GM21381 (cell line): ENCODE results near the gene KRT79.
"Not testable (repeated sequence)": the region's sequence is repeated elsewhere in the genome, so short reads cannot be mapped to it uniquely, and the experiment has no call there.

ENCODE experiments used
- ATAC-seq: cut with Tn5 transposase; IDR thresholded peaks from one replicate; pipeline ENCODE4 v1.9.1; 2021; ENCODE audit warnings: mild to moderate bottlenecking, moderate library complexity; ENCODE audit not compliant: unreplicated experiment

The KRT79 gene

GRCh38 chr12:52861511-52861910 lies 27.4 kb upstream of the KRT79 start:
- ATAC-seq, result no peak

GRCh38 chr12:52860102-52860823 lies 26.2 kb upstream of the KRT79 start:
- ATAC-seq, result no peak

DNA sequence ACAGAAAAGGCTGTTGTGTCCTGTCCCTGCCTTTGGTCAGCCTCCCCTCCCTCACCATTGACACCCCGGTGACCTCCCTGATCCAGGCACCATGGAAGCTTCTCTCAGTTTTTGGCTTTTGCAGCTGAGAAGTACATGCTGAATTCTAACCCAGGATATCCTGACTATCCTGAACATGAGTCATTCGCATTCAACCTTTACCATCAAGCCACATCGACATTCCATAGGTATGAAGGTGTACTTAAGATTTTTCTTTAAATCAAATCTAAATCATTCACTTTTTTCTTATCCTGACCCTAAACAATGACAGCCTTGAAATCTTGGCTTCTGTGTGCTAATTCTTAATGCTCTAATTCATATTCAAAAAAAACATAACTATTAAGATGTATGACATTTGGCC lies 23.4 kb upstream of the KRT79 start:
- ATAC-seq, result no peak

- no peak for ATAC-seq
Observed at GRCh38 chr12:52856787-52857186, 22.7 kb upstream of the KRT79 start.

DNA sequence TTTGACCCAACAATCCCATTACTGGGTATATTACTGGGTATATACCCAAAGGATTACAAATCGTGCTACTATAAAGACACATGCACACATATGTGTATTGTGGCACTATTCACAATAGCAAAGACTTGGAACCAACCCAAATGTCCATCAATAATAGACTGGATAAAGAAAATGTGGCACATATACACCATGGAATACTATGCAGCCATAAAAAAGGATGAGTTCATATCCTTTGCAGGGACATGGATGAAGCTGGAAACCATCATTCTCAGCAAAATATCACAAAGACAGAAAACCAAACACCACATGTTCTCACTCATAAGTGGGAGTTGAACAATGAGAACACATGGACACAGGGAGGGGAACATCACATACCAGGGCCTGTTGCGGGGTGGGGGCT lies 22.0 kb upstream of the KRT79 start:
- ATAC-seq, result not testable (repeated sequence)

GRCh38 chr12:52851787-52852186 lies 17.7 kb upstream of the KRT79 start:
- ATAC-seq, result no peak

- no peak for ATAC-seq
Observed at GRCh38 chr12:52850681-52851080, 16.6 kb upstream of the KRT79 start.

- ATAC-seq, result no peak
Observed at GRCh38 chr12:52849511-52849910, 15.4 kb upstream of the KRT79 start.

- no peak for ATAC-seq
Observed at GRCh38 chr12:52848661-52849255, 14.6 kb upstream of the KRT79 start, which contains the start of gene KRT78. TSS of gene KRT78 (minus strand) at chr12:52848994. CDS start at chr12:52848930, 64 bp downstream.

GRCh38 chr12:52847335-52848102 lies 13.4 kb upstream of the KRT79 start:
- no peak for ATAC-seq

DNA sequence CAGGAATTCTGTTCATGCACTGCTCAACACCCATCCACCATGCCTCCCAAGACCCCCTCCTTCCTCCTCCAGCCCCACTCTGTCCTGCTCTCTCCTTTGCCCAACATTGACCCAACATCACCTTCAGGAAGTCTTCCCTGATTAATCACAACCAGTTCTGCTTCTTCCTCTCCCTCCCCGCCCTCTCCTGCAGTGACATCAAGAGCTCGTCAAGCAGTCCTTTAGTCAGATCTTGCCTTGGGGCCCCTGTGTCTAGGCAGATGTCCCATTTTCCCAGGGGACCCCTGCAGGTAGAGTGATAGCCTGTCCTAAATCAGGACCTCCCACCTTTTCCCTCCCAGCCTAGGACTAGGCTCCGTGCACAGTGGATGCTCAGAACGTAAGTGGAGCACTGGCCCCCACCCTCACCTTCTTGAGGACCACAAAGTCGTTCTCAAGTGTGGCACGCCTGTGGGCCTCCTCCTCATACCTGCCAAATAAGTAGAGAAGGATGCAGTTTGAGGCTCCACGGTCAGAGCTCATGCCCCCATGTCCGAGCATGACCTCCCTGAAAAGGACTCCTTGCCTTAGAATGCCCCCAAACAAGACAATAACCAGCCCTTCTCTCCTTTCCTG lies 12.4 kb upstream of the KRT79 start:
- no peak for ATAC-seq

DNA sequence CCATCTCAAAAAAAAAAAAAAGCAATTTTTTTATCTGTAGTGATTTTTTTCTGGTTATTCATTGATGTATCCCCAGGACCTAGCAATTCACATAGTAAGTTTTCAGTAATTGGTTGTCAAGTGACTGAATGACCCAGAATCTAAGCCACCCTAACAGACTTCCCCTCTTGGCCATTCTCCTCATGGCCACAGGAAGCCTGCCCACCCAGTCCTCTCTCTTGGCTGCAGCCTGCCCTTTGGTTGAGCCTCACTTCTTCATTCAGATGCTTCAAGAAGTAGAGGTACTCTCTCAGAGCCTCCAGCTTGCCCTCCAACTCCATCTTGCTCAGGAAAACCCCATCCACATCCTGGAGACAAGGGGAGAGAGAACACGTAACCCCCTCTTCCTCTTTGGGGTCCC lies 11.8 kb upstream of the KRT79 start:
- ATAC-seq, result no peak

DNA sequence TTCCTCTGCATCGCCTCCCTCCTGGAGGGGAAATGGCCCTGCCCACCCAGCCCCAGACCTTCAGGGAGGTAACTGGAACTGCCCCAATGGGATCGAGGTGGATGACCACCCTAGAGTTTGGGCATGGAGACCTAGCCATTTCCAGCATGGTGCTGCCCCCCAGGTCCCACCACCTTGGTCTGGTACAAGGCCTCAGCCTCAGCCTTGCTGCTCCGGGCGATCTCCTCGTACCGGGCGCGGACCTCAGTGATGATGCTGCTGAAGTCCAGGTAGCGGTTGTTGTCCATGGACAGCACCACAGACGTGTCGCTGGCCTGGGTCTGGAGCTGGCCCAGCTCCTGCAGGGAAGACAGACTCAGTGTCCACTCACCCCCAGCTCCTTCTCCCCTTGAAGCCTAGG lies 10.3 kb upstream of the KRT79 start:
- ATAC-seq, result no peak

GRCh38 chr12:52839436-52840105 lies 5.5 kb upstream of the KRT79 start:
- no peak for ATAC-seq

- no peak for ATAC-seq
Observed at GRCh38 chr12:52838609-52839435, 4.7 kb upstream of the KRT79 start.

DNA sequence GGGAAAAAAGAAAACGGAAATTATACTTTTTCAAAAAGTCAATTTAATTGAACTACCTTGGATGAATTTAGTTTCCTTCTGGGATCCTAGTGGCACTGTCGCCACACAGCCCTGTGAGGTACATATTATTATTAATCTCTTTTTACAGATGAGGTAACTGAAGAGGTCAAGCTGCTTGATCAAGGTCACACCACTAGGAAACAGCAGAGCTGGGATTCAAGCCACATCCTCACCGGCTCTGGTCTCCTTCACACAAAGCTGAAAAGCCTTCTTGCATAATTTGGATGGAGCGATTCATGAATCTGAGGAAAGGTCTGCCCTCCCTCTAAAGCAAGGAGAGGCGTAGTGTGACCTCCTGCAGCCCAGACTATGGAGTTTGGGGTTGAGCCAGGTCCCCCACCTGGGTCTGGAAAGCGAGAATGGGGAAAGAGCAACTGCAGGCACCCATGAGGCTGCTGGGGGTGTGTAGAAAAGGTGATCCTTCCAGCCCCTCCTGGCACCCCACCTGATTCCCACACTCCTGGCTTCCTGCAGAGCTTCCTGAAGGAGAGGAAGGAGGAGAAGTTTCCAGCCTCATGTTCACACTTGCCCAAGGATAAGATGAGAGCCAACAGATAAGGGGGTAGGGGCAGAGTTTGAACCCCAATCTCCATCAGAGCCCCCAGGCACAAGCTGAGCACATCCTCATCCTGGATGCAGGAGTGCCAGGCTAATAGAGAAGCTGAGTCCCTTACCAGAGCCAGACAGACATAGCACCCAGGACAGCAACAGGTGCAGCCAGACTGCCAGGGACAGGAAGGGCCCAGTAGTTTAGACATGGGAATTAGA lies 3.9 kb upstream of the KRT79 start:
- no peak for ATAC-seq

- no peak for ATAC-seq
Observed at GRCh38 chr12:52837413-52837741, 3.3 kb upstream of the KRT79 start.

DNA sequence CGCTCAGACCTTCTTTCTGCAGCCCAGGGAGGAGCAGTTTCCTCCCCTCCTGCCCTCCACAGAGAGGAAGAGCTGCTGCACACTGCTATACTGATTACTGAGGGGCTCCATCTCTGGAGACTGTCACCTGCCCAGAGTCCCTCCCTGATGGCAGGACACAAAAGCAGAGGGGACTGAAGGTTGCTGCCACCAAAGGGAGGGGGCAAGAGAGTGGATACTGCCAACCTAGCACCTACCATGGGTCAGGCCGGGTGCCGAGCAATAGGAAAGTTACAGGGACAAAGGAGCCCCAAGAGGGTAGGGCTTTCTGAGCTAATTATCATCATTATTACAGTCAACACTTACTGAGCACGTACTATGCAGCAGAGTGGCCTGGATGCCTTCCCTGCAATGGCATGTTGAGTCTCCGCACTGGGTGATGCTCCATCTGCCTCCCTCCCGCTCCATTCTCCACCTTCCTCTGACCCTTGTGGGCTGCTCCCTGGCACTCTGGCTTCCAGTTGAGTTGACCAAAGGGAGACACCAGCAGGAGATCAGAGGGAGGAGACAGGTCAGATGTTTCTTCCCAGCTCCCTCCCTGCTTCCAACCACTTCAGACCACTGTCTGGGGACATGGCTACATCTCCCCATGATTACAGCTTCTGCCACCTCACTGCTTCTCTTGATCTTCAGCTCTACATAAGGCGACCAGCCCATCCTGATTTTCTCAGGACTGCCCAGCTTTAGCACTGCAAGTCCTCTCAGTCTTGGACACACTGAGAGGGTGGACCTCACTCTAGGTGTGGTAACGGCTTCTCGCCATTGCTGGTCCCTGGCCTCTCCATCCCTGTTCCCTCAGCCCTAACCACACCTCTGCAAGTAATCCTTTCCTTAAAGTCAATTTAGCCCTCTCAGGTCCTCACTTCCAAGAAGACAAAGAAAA lies 2.6 kb upstream of the KRT79 start:
- ATAC-seq, result no peak
